Stomach (tissue), 9 donors: ENCODE data around the gene ABCB1. TPM values are rescaled to one million over a fixed set of nuclear protein-coding genes. Genes with fewer than 3 reads are reported as not detected.

ENCODE experiments used
- DNase-seq, 2 donors: peaks; one replicate each; pipeline versions ENCODE4 v3.0.0 to v3.0.0-alpha.2; 2013 to 2019
- H3K27ac ChIP-seq, 5 donors: fragments of 200-600 bp in 4 of 5; sonication (generic) in 4 of 5; one replicate each; pipeline ENCODE4 v1.5.1; 2013 to 2019; ENCODE audit warnings: mild to moderate bottlenecking in 1 of 5, moderate library complexity in 1 of 5
- H3K27me3 ChIP-seq, 3 donors: fragments of 200-600 bp; sonication (generic); one replicate each; pipeline ENCODE4 v1.5.1; 2017 to 2019; ENCODE audit warnings: mixed run types in 1 of 3
- H3K36me3 ChIP-seq, 4 donors: fragments of 200-600 bp; sonication (generic); 1 replicate in 3 of 4; 2 replicates in 1 of 4; pipeline ENCODE4 v1.5.1; 2016 to 2019
- H3K4me1 ChIP-seq, 4 donors: fragments of 200-600 bp; sonication (generic); one replicate each; pipeline ENCODE4 v1.5.1; 2016 to 2019
- H3K4me3 ChIP-seq, 4 donors: fragments of 200-600 bp; sonication (generic) in 3 of 4; one replicate each; pipeline ENCODE4 v1.5.1; 2016 to 2019; ENCODE audit warnings: mild to moderate bottlenecking in 1 of 4
- H3K9me3 ChIP-seq, 4 donors: fragments of 200-600 bp; sonication (generic); one replicate each; pipeline ENCODE4 v1.5.1; 2016 to 2019
- CTCF ChIP-seq, 7 experiments: fragments of 450-650 bp in 4 of 7; fragments of 200-600 bp in 3 of 7; sonication (generic) in 3 of 7; IDR thresholded peaks; one replicate each; pipeline ENCODE4 v1.5.1; 2016 to 2019; ENCODE audit warnings: antibody characterized with exemption in 7 of 7, control low read depth in 2 of 7, mild to moderate bottlenecking in 1 of 7
- EP300 ChIP-seq: sonication (generic); formaldehyde crosslinking; IDR thresholded peaks from one replicate; pipeline ENCODE4 v1.6.1; 2017; ENCODE audit warnings: antibody characterized with exemption
- POLR2A ChIP-seq, 4 donors: fragments of 450-650 bp; IDR thresholded peaks; one replicate each; pipeline ENCODE4 v1.6.1; 2016; ENCODE audit warnings: antibody characterized with exemption in 4 of 4, control low read depth in 2 of 4, mild to moderate bottlenecking in 1 of 4, moderate library complexity in 1 of 4
- POLR2AphosphoS5 ChIP-seq, 3 donors: sonication (generic); formaldehyde crosslinking; IDR thresholded peaks; one replicate each; pipeline ENCODE4 v1.6.1; 2016; ENCODE audit warnings: antibody characterized with exemption in 3 of 3
- whole genome bisulfite sequencing, 5 donors: extraction: QIAGEN DNeasy Blood & Tissue Kit in 3 of 5; methylation state at CpG; one replicate each; pipeline versions ENCODE4 v1.1.5 to v1.1.7; 2013 to 2018; 5-methylcytosine and 5-hydroxymethylcytosine counted together
- intact Hi-C: fragments of 100-400 bp; cut with DNase I; formaldehyde crosslinking; loops from one replicate; pipeline ENCODE4 v1.15.1; 2023; ENCODE audit warnings: low total_unique reads
- polyA plus RNA-seq, 3 donors: library from polyadenylated mRNA; stranded (reverse); fragments of 200-250 nt; gene quantifications; one replicate each; pipeline ENCODE4 v1.2.3, GENCODE V29; 2013
- total RNA-seq, 5 donors: library from RNA; depleted of rRNA; stranded (reverse); fragments of >200 nt; gene quantifications; one replicate each; pipeline versions ENCODE4 v1.1.0 to v1.2.3, GENCODE V29; 2014 to 2016
- donor health status: healthy with polysubstance abuse.
- donor health status: Bipolar disorder and iron deficiency.
- donor health status: healthy.

The ABCB1 gene
- total and polyA plus RNA-seq, 8 donors: 0.45 to 10.6 (median 1.7) TPM; not detected in 1

GRCh38 chr7:87459941-87460340 is 140.7 kb downstream of the ABCB1 start:
- Histone ChIP-seq H3K27ac (no peak overlapping the region), H3K27me3 (no peaks in the 10 kb centered on the region), H3K4me3 (no peak overlapping the region), H3K9me3 (no peaks in the 10 kb centered on the region), H3K36me3 (no peaks in the 10 kb centered on the region), H3K4me1 (peaks cover 0 to 3% (median 0%) of the 10 kb centered on the region in 4 donors)
- intact Hi-C loops: no loop called here
- DNase-seq: no peak
- 88 to 93% (median 91%) methylated on average over 2 of the region's 2 CpGs for WGBS, 5 donors
- no peak for TF ChIP-seq EP300
- TF ChIP-seq POLR2A (IDR thresholded peaks at IDR 0.05): no peak
- TF ChIP-seq POLR2AphosphoS5 (IDR thresholded peaks at IDR 0.05): no peak
- no peak for TF ChIP-seq CTCF (IDR thresholded peaks at IDR 0.05)

- no peak for TF ChIP-seq EP300
- TF ChIP-seq POLR2AphosphoS5 (IDR thresholded peaks at IDR 0.05): no peak
- no peak for TF ChIP-seq POLR2A (IDR thresholded peaks at IDR 0.05)
- no peak for TF ChIP-seq CTCF (IDR thresholded peaks at IDR 0.05)
- intact Hi-C loops: no loop called here
- no peaks in the 10 kb centered on the region for H3K27me3 ChIP-seq
- H3K4me1 ChIP-seq: no peaks in the 10 kb centered on the region
- no peaks in the 10 kb centered on the region for H3K9me3 ChIP-seq
- WGBS, 5 donors: 66 to 74% (median 71%) methylated on average over 3 of the region's 3 CpGs
- H3K27ac ChIP-seq: no peak overlapping the region
- no peak for DNase-seq
- H3K36me3 ChIP-seq: no peaks in the 10 kb centered on the region
- no peak overlapping the region for H3K4me3 ChIP-seq
These were observed 142.5 kb downstream of the ABCB1 start for GRCh38 chr7:87458148-87458547.

GRCh38 chr7:87456247-87456646 is 144.4 kb downstream of the ABCB1 start:
- DNase-seq: no peak
- no peak for TF ChIP-seq EP300
- no peak for TF ChIP-seq POLR2AphosphoS5 (IDR thresholded peaks at IDR 0.05)
- no peak for TF ChIP-seq CTCF (IDR thresholded peaks at IDR 0.05)
- no peak for TF ChIP-seq POLR2A (IDR thresholded peaks at IDR 0.05)
- Histone ChIP-seq H3K4me3 (no peak overlapping the region), H3K27ac (no peak overlapping the region), H3K4me1 (no peaks in the 10 kb centered on the region), H3K27me3 (no peaks in the 10 kb centered on the region), H3K9me3 (no peaks in the 10 kb centered on the region), H3K36me3 (no peaks in the 10 kb centered on the region)
- 20 to 38% (median 26%) methylated on average over 2 of the region's 2 CpGs for WGBS, 5 donors
- intact Hi-C loops: no loop called here

Other genes starting within 250 kb of the ABCB1 start
- 1 to 10 TPM in 2 of 5 donors, not detected in 3; 1.0 to 1.5 TPM for gene ABCB4, start 125.2 kb downstream of the ABCB1 start, total RNA-seq
- under 1 TPM in 1 of 3 donors, not detected in 2; 0.25 TPM for gene ABCB4, start 125.2 kb downstream of the ABCB1 start, polyA plus RNA-seq
- 1 to 10 TPM in 3 of 5 donors, under 1 TPM in 1, not detected in 1; 0.45 to 3.6 (median 3.5) TPM for gene RUNDC3B, start 27.5 kb upstream of the ABCB1 start, total RNA-seq
- gene RUNDC3B, start 27.5 kb upstream of the ABCB1 start, polyA plus RNA-seq: under 1 TPM in 2 of 3 donors, not detected in 1; 0.15 to 0.63 TPM